K562 (cell line): ENCODE measurements around the gene SMIM29. TPM values are rescaled to one million over a fixed set of nuclear protein-coding genes. Genes with fewer than 3 reads are reported as not detected.

Source experiments
- AFF1 ChIP-seq, 2 experiments: fragments of 450-650 bp; IDR thresholded peaks; 2 replicates each; pipeline ENCODE4 v1.6.1; 2018; ENCODE audit warnings: mild to moderate bottlenecking in 2 of 2, low read depth in 1 of 2; ENCODE audit not compliant: partially characterized antibody in 2 of 2
- ATF3 ChIP-seq, 2 experiments: fragments of 450-650 bp in 1 of 2; sonication (generic) in 1 of 2; formaldehyde crosslinking in 1 of 2; IDR thresholded peaks in 1 of 2; conservative IDR thresholded peaks in 1 of 2; 2 replicates each; pipeline versions ENCODE4 v1.6.1 to v1.8.1; 2016 to 2023; ENCODE audit warnings: mild to moderate bottlenecking in 2 of 2, moderate library complexity in 2 of 2, inconsistent platforms in 1 of 2, missing genetic modification reagents in 1 of 2
- BRF1 ChIP-seq: IDR thresholded peaks from 3 replicates; pipeline ENCODE4 v1.6.1; 2011; ENCODE audit warnings: borderline replicate concordance, mild to moderate bottlenecking; ENCODE audit not compliant: insufficient read length; ENCODE audit errors: extremely low read depth
- CREB1 ChIP-seq, 2 experiments: sonication (generic) in 1 of 2; formaldehyde crosslinking in 1 of 2; IDR thresholded peaks; 2 replicates each; pipeline versions ENCODE4 v1.6.1 to v1.8.0; 2012 to 2022; ENCODE audit warnings: inconsistent platforms in 1 of 2, mild to moderate bottlenecking in 1 of 2, missing genetic modification reagents in 1 of 2, moderate library complexity in 1 of 2
- GTF3C2 ChIP-seq: IDR thresholded peaks from 3 replicates; pipeline ENCODE4 v1.6.1; 2011; ENCODE audit warnings: borderline replicate concordance, mild to moderate bottlenecking, moderate library complexity; ENCODE audit not compliant: insufficient read length; ENCODE audit errors: extremely low read depth
- NR2C1 ChIP-seq, 2 experiments: fragments of 450-650 bp; IDR thresholded peaks; 2 replicates each; pipeline ENCODE4 v1.6.1; 2017; ENCODE audit warnings: mild to moderate bottlenecking in 2 of 2, antibody characterized with exemption in 1 of 2, inconsistent platforms in 1 of 2, missing compliant biosample characterization in 1 of 2, missing genetic modification characterization in 1 of 2
- PPARD ChIP-seq: fragments of 250-450 bp; sonication (Bioruptor Pico); IDR thresholded peaks from 2 replicates; pipeline ENCODE4 v1.8.0; 2022; ENCODE audit warnings: inconsistent platforms, mild to moderate bottlenecking, moderate library complexity
- PTBP1 ChIP-seq: fragments of 200-400 bp; formaldehyde crosslinking; IDR thresholded peaks from 2 replicates; pipeline ENCODE4 v1.6.1; 2017; ENCODE audit warnings: low read depth, low read length
- RBBP5 ChIP-seq: fragments of 200-600 bp; sonication (generic); IDR thresholded peaks from 2 replicates; pipeline ENCODE4 v1.6.1; 2012; ENCODE audit warnings: borderline replicate concordance, mild to moderate bottlenecking, low read length, control low read depth, inconsistent platforms; ENCODE audit not compliant: insufficient read depth, poor library complexity, severe bottlenecking
- TFAM ChIP-seq: fragments of 250-450 bp; sonication (Bioruptor Pico); conservative IDR thresholded peaks from 2 replicates; pipeline ENCODE4 v1.5.0; 2021; ENCODE audit warnings: mild to moderate bottlenecking, moderate library complexity
- ZBTB33 ChIP-seq: sonication (generic); formaldehyde crosslinking; IDR thresholded peaks from 2 replicates; pipeline ENCODE4 v1.8.1; 2023; ENCODE audit warnings: mild to moderate bottlenecking, missing genetic modification reagents
- ZZZ3 ChIP-seq: fragments of 450-650 bp; IDR thresholded peaks from 2 replicates; pipeline ENCODE4 v1.6.1; 2016; ENCODE audit warnings: antibody characterized with exemption, mild to moderate bottlenecking, moderate library complexity
- polyA plus RNA-seq, 8 experiments: library from polyadenylated mRNA; depleted of rRNA in 4 of 8; stranded (reverse) in 5 of 8; unstranded in 3 of 8; fragments of >200 nt; fragmentation: Nextera tagmentation in 2 of 8; fragmentation: Illumina TruSeq in 1 of 8; extraction: Ambion mirVana in 2 of 8; extraction: Trizol in 1 of 8; gene quantifications; 2 replicates each; pipeline versions ENCODE4 v1.2.1 to v1.2.3, GENCODE V29; 2011 to 2014; ENCODE audit warnings: inconsistent platforms in 1 of 8, missing spikeins in 1 of 8
- total RNA-seq, 7 experiments: library from RNA; depleted of rRNA in 6 of 7; stranded (reverse); fragments of >200 nt in 6 of 7; fragmentation: Illumina TruSeq in 2 of 7; extraction: Trizol in 2 of 7; gene quantifications; 2 replicates each; pipeline versions ENCODE4 v1.2.1 to v1.2.3, GENCODE V29; 2011 to 2021; ENCODE audit warnings: low replicate concordance in 1 of 7

SMIM29 gene
- total and polyA plus RNA-seq, 9 of the 15 experiments (the other 6 are each of a cell fraction or from before 2014, with no cell fraction given): 6.5 to 36.7 (median 20.9) TPM

GRCh38 chr6:34276881-34277762 lies 28.3 kb upstream of the SMIM29 start (continued):
- TF ChIP-seq ZBTB33 (CRISPR knock-in tag): no peak; the same call in 1 of the 2 replicates
- no peak for TF ChIP-seq PTBP1
- no peak for TF ChIP-seq GTF3C2
- TF ChIP-seq PPARD (CRISPR knock-in tag): no peak
- no peak for TF ChIP-seq TFAM
- no peak; the same call in 1 of the 2 replicates for TF ChIP-seq ATF3 (IDR thresholded peaks at IDR 0.05)
- no peak for TF ChIP-seq ATF3 (CRISPR knock-in tag; conservative IDR thresholded peaks at IDR 0.05)
- no peak for TF ChIP-seq ZZZ3
- TF ChIP-seq NR2C1 (IDR thresholded peaks at IDR 0.05): no peak
- no peak for TF ChIP-seq NR2C1 (tag; IDR thresholded peaks at IDR 0.05)
- TF ChIP-seq CREB1 (IDR thresholded peaks at IDR 0.05): no peak
- TF ChIP-seq CREB1 (CRISPR knock-in tag; IDR thresholded peaks at IDR 0.05): no peak
- no peak for TF ChIP-seq BRF1
- no peak for TF ChIP-seq RBBP5
- TF ChIP-seq AFF1 (IDR thresholded peaks at IDR 0.05; ENCODE audit: low read depth in 1 of 2, partially characterized antibody in 2 of 2): no peak
